BE2C (cell line): ENCODE results near the gene CYP2A7.
"Not testable (repeated sequence)": the region's sequence is repeated elsewhere in the genome, so short reads cannot be mapped to it uniquely, and the experiment has no call there.

Experiments used
- DNase-seq: peaks from one replicate; pipeline ENCODE4 v3.0.0-alpha.2; 2020
- H3K27me3 ChIP-seq: fragments of 250-450 bp; sonication (Bioruptor Pico); 2 replicates; pipeline ENCODE4 v1.5.1; 2020; ENCODE audit warnings: mild to moderate bottlenecking
- H3K36me3 ChIP-seq: fragments of 250-450 bp; sonication (Bioruptor Pico); 2 replicates; pipeline ENCODE4 v1.5.1; 2020; ENCODE audit warnings: mild to moderate bottlenecking
- H3K4me1 ChIP-seq: fragments of 250-450 bp; sonication (Bioruptor Pico); 2 replicates; pipeline ENCODE4 v1.5.1; 2020
- H3K4me3 ChIP-seq: 2 replicates; pipeline ENCODE4 v1.5.1; 2011; ENCODE audit warnings: low read depth, low read length
- H3K9me3 ChIP-seq: fragments of 250-450 bp; sonication (Bioruptor Pico); 2 replicates; pipeline ENCODE4 v1.5.1; 2020
- TF ChIP-seq, protein P1 (sequence below): IDR thresholded peaks from 2 replicates; pipeline ENCODE4 v1.5.1; 2012; ENCODE audit warnings: mild to moderate bottlenecking, low read depth, low read length

CYP2A7 gene

GRCh38 chr19:40836754-40837429 is 45.1 kb downstream of the CYP2A7 start:
- Histone ChIP-seq H3K4me3 (no peak overlapping the region), H3K27me3 (peaks cover 5% of the 10 kb centered on the region; the same call in 1 of the 2 replicates), H3K9me3 (no peaks in the 10 kb centered on the region), H3K36me3 (no peaks in the 10 kb centered on the region), H3K4me1 (no peaks in the 10 kb centered on the region)
- DNase-seq: no peak
- TF ChIP-seq, protein P1, sequence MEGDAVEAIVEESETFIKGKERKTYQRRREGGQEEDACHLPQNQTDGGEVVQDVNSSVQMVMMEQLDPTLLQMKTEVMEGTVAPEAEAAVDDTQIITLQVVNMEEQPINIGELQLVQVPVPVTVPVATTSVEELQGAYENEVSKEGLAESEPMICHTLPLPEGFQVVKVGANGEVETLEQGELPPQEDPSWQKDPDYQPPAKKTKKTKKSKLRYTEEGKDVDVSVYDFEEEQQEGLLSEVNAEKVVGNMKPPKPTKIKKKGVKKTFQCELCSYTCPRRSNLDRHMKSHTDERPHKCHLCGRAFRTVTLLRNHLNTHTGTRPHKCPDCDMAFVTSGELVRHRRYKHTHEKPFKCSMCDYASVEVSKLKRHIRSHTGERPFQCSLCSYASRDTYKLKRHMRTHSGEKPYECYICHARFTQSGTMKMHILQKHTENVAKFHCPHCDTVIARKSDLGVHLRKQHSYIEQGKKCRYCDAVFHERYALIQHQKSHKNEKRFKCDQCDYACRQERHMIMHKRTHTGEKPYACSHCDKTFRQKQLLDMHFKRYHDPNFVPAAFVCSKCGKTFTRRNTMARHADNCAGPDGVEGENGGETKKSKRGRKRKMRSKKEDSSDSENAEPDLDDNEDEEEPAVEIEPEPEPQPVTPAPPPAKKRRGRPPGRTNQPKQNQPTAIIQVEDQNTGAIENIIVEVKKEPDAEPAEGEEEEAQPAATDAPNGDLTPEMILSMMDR: no peak

- H3K9me3 ChIP-seq, H3K4me1 ChIP-seq, DNase-seq, H3K27me3 ChIP-seq, H3K36me3 ChIP-seq, H3K4me3 ChIP-seq: not testable (repeated sequence)
Measured at GRCh38 chr19:40833728-40834533, 48.1 kb downstream of the CYP2A7 start.

GRCh38 chr19:40832431-40832790 is 49.6 kb downstream of the CYP2A7 start:
- not testable (repeated sequence) for DNase-seq, H3K4me3 ChIP-seq, H3K27me3 ChIP-seq

GRCh38 chr19:40831502-40832430 is 50.3 kb downstream of the CYP2A7 start:
- Histone ChIP-seq H3K27me3 (peaks cover 2% of the 10 kb centered on the region; the same call in 1 of the 2 replicates), H3K4me1 (no peaks in the 10 kb centered on the region), H3K9me3 (no peaks in the 10 kb centered on the region), H3K4me3 (no peak overlapping the region), H3K36me3 (no peaks in the 10 kb centered on the region)
- DNase-seq: no peak
- TF ChIP-seq, protein P1: no peak

More at GRCh38 chr19:40832431-40832790, 49.6 kb downstream of the CYP2A7 start:
- H3K36me3 ChIP-seq, H3K4me1 ChIP-seq, H3K9me3 ChIP-seq: not testable (repeated sequence)

- not testable (repeated sequence) for H3K4me3 ChIP-seq, H3K36me3 ChIP-seq, H3K4me1 ChIP-seq, H3K9me3 ChIP-seq, H3K27me3 ChIP-seq, DNase-seq
Measured at GRCh38 chr19:40830741-40831140, 51.3 kb downstream of the CYP2A7 start.

DNA sequence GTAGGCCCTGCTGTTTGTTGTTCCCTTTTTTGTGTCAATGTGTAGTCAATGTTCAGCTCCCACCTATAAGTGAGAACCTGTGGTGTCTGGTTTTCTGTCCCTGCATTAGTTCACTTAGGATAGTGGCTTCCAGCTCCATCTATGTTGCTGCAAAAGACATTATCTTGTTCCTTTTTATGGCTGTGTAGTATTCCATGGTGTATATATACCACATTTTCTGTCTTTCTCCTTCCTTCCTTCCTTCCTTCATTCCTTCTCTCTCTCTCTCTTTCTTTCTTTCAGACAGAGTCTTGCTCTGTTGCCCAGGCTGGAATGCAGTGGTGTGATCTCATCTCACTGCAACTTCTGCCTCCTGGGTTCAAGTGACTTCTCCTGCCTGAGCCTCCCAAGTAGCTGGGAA is 52.8 kb downstream of the CYP2A7 start:
- no peaks in the 10 kb centered on the region for H3K9me3 ChIP-seq
- H3K36me3 ChIP-seq: no peaks in the 10 kb centered on the region
- TF ChIP-seq, protein P1: no peak
- no peaks in the 10 kb centered on the region for H3K4me1 ChIP-seq
- no peak overlapping the region for H3K4me3 ChIP-seq
- no peaks in the 10 kb centered on the region for H3K27me3 ChIP-seq
- no peak for DNase-seq

GRCh38 chr19:40827386-40828247 is 54.4 kb downstream of the CYP2A7 start:
- H3K36me3 ChIP-seq: no peaks in the 10 kb centered on the region
- H3K9me3 ChIP-seq: no peaks in the 10 kb centered on the region
- DNase-seq: no peak
- no peaks in the 10 kb centered on the region for H3K27me3 ChIP-seq
- TF ChIP-seq, protein P1: no peak
- no peak overlapping the region for H3K4me3 ChIP-seq
- no peaks in the 10 kb centered on the region for H3K4me1 ChIP-seq

- not testable (repeated sequence) for H3K9me3 ChIP-seq, DNase-seq, H3K36me3 ChIP-seq, H3K27me3 ChIP-seq, H3K4me1 ChIP-seq, H3K4me3 ChIP-seq
Measured at GRCh38 chr19:40826699-40827385, 55.2 kb downstream of the CYP2A7 start.

- DNase-seq, H3K4me3 ChIP-seq, H3K9me3 ChIP-seq, H3K27me3 ChIP-seq, H3K4me1 ChIP-seq, H3K36me3 ChIP-seq: not testable (repeated sequence)
Measured at GRCh38 chr19:40826312-40826698, 55.7 kb downstream of the CYP2A7 start.
